Tibial artery (tissue), 4 donors: ENCODE measurements around the gene SYNJ2.

Experiments used
- DNase-seq, 2 donors: peaks; one replicate each; pipeline ENCODE4 v3.0.0-alpha.2; 2019
- H3K27ac ChIP-seq, 2 donors: fragments of 200-600 bp; sonication (generic) in 1 of 2; 1 replicate in 1 of 2; 2 replicates in 1 of 2; pipeline ENCODE4 v1.5.1; 2018 to 2019; ENCODE audit warnings: mild to moderate bottlenecking in 1 of 2
- H3K27me3 ChIP-seq, 2 donors: fragments of 200-600 bp; sonication (generic) in 1 of 2; one replicate each; pipeline versions ENCODE4 v1.5.1 to v1.6.0; 2016 to 2019
- H3K36me3 ChIP-seq, 3 donors: fragments of 200-600 bp; sonication (generic) in 2 of 3; one replicate each; pipeline ENCODE4 v1.5.1; 2016 to 2019; ENCODE audit warnings: mild to moderate bottlenecking in 2 of 3
- H3K4me1 ChIP-seq, 4 donors: fragments of 200-600 bp; sonication (generic) in 2 of 4; 1 replicate in 3 of 4; 2 replicates in 1 of 4; pipeline ENCODE4 v1.5.1; 2016 to 2019
- H3K4me3 ChIP-seq, 2 donors: fragments of 200-600 bp; sonication (generic) in 1 of 2; 1 replicate in 1 of 2; 2 replicates in 1 of 2; pipeline ENCODE4 v1.5.1; 2018 to 2019; ENCODE audit warnings: mild to moderate bottlenecking in 2 of 2
- H3K9me3 ChIP-seq, 3 donors: fragments of 200-600 bp; sonication (generic) in 1 of 3; one replicate each; pipeline ENCODE4 v1.5.1; 2016 to 2019
- intact Hi-C: fragments of 100-400 bp; cut with DNase I; formaldehyde crosslinking; loops from one replicate; pipeline ENCODE4 v1.15.0; 2023; ENCODE audit warnings: low total_unique reads
- TF ChIP-seq, protein P1 (sequence below), 2 experiments: fragments of 200-600 bp in 1 of 2; fragments of 450-650 bp in 1 of 2; IDR thresholded peaks; one replicate each; pipeline ENCODE4 v1.5.1; 2017 to 2019; ENCODE audit warnings: antibody characterized with exemption in 2 of 2, mild to moderate bottlenecking in 1 of 2, moderate library complexity in 1 of 2

SYNJ2 gene

DNA sequence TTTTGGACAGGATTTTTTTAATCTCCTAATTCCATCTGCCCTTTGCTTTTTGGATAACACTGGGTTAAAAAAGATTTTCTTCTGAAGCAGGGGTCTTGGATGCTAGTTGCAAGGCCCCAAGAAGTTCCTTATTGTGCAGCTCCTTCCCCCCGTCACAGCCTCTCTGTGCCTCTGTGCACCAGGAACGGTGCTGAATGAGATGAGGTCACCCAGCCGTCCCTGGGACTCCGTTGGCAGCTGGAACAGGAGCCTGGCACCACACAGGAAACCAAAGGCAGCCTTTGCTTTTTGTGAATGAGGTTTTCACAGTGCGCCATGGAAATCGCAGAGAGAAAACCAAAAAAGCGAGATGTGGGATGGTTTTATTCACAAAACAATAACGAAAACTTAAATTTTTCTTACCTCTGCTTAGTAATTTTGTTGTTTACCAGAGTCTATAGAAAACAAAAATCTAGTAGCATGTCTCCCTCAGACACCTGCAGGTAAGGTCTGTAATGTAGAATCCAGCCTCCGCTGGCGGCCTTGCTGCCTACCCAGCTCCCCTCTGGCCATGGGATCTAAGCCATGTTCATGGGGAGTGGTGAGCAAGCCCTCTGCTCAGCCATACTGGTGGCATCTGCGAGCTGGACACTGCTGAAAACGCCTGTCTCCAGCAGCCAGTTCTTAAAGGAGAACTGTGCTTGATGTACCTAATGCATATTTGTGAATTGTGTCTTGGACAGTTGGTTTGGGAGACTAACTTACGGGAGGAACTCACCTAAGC is 40.4 kb upstream of the SYNJ2 start:
- peaks cover 93 to 96% (median 94%) of the 10 kb centered on the region in 3 donors for H3K36me3 ChIP-seq
- H3K9me3 ChIP-seq: no peaks in the 10 kb centered on the region
- no peak for DNase-seq
- H3K4me3 ChIP-seq: no peak overlapping the region
- no peak overlapping the region for H3K27ac ChIP-seq
- H3K27me3 ChIP-seq: no peaks in the 10 kb centered on the region
- TF ChIP-seq, protein P1, sequence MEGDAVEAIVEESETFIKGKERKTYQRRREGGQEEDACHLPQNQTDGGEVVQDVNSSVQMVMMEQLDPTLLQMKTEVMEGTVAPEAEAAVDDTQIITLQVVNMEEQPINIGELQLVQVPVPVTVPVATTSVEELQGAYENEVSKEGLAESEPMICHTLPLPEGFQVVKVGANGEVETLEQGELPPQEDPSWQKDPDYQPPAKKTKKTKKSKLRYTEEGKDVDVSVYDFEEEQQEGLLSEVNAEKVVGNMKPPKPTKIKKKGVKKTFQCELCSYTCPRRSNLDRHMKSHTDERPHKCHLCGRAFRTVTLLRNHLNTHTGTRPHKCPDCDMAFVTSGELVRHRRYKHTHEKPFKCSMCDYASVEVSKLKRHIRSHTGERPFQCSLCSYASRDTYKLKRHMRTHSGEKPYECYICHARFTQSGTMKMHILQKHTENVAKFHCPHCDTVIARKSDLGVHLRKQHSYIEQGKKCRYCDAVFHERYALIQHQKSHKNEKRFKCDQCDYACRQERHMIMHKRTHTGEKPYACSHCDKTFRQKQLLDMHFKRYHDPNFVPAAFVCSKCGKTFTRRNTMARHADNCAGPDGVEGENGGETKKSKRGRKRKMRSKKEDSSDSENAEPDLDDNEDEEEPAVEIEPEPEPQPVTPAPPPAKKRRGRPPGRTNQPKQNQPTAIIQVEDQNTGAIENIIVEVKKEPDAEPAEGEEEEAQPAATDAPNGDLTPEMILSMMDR (IDR thresholded peaks at IDR 0.05): no peak
- intact Hi-C loops: no loop called here
- H3K4me1 ChIP-seq: no peaks in the 10 kb centered on the region

DNA sequence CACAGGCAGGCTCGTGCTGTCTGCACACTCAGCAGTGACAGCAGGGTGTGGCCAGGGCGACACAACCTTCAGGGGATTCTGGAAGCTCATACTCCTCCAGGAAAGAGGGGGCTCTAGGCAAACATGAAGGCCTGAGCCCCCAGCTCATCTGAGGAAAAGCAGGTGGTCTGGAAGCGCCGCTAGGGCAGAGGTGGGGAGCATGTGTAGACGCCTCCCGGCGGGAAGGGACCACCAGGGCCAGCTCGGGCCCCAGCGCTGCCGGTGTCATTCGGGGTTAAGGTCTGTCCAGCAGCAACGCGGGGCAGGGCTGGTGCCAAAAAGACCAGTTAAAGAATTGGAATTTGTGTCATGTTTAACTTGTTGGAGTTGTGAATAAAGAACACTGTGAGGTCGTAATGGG is 39.3 kb upstream of the SYNJ2 start:
- TF ChIP-seq, protein P1 (IDR thresholded peaks at IDR 0.05): no peak
- no peak overlapping the region for H3K27ac ChIP-seq
- intact Hi-C loops: no loop called here

DNA sequence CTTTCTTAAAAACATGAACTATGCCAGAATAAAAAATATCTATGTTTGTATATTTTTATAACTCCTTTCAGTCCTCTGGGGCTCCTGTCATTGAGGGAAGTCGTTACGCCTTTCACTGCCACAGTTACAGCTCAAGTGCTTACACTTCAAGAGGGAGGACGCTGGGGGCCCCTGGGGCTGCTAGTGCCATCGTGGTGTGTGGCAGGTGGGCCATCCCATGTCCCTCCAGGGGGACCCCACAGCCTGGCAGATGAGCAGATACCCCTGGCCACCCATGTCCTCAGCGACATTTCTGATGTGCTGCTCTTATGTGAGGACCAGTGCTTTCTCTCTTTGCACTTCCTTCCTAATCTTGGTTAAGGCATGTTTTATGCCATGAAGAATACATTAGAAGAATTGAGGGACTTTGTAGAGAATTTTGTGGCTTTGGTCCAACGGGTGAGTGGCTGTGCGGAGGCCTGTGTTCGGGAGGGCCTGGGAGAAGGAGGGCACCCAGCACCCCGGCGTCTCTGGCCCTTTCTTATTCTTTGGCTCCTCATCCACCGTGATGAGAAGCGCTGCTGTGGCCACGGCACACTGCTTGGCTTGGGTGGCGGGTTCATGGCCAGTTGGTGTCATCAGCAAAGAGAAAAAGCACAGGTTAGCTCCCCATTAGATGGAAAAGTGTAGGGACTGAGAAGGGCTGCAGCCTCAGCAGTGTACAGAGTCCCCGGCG is 38.3 kb upstream of the SYNJ2 start:
- peaks cover 73 to 80% (median 78%) of the 10 kb centered on the region in 3 donors for H3K36me3 ChIP-seq
- TF ChIP-seq, protein P1 (IDR thresholded peaks at IDR 0.05): no peak
- no peak for DNase-seq
- H3K27ac ChIP-seq: no peak overlapping the region
- no peaks in the 10 kb centered on the region for H3K27me3 ChIP-seq
- intact Hi-C loops: no loop called here
- no peaks in the 10 kb centered on the region for H3K4me1 ChIP-seq
- no peaks in the 10 kb centered on the region for H3K9me3 ChIP-seq
- H3K4me3 ChIP-seq: no peak overlapping the region

More for the DNA sequence above, 39.3 kb upstream of the SYNJ2 start:
- H3K36me3 ChIP-seq: peaks cover 82 to 91% (median 85%) of the 10 kb centered on the region in 3 donors
- no peak overlapping the region for H3K4me3 ChIP-seq
- H3K27me3 ChIP-seq: no peaks in the 10 kb centered on the region
- no peaks in the 10 kb centered on the region for H3K4me1 ChIP-seq
- no peak for DNase-seq
- no peaks in the 10 kb centered on the region for H3K9me3 ChIP-seq

DNA sequence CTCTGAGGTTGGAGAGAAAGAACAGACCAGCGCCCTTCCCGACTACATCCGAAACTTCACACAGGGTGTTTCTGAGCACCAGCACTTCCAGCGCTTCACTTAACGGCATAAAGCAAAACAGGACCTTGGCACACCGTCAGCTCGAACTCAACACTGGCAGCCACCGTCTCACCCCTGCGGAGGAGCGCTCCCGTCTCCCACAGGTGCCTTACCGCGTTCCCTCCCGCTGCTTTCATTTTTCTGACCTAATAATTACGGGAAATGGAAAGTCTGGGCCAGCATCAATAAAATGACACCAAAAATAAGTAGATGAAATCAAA is 37.7 kb upstream of the SYNJ2 start:
- peaks cover 0 to 4% (median 0%) of the 10 kb centered on the region in 3 donors for H3K9me3 ChIP-seq
- intact Hi-C loops: no loop called here
- H3K27me3 ChIP-seq: no peaks in the 10 kb centered on the region
- DNase-seq: no peak
- no peaks in the 10 kb centered on the region for H3K4me1 ChIP-seq
- H3K27ac ChIP-seq: no peak overlapping the region
- H3K4me3 ChIP-seq: no peak overlapping the region
- TF ChIP-seq, protein P1 (IDR thresholded peaks at IDR 0.05): no peak
- H3K36me3 ChIP-seq: peaks cover 68 to 75% (median 73%) of the 10 kb centered on the region in 3 donors

DNA sequence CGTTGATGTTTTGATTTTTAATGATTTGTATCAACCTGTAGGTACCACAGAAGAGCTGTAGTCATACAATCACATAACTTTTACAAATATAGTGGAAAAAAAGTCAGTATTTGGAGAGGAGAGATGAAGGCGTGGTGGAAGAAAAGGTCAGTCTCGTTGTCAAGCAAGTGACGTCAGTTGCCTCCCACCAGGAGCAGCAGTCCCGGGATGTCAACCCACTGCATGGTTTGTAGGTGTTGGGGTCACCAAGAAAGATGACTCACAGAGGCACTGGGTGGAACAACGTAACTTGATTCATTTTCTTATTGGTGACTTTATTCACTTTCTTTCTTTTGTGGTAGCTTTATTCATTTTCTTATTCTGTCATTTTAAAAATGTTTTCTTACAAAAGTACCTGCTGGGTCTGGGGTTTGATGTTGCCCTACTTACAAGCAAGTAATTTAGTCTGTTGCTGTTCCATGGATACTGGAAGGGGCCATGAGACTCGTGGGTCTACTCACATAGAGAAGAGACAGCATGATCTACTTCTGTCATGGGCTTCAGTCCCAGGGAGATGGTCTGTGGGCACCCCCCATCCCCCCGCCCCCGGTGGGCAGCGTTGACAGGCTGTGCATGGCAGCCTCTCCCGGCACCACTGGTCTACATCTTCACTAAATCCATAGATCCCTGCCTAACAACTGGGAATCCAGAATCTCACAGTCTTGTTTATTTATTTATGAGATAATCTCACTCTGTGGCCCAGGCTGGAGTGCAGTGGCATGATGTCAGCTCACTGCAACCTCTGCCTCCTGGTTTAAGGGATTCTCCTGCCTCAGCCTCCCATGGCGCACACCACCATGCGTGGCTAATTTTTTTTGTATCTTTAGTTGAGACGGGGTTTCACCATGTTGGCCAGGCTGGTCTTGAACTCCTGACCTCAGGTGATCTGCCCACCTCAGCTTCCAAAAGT is 36.4 kb upstream of the SYNJ2 start:
- intact Hi-C loops: no loop called here
- Histone ChIP-seq H3K4me3 (no peak overlapping the region), H3K27ac (no peak overlapping the region), H3K36me3 (peaks cover 54 to 62% (median 60%) of the 10 kb centered on the region in 3 donors), H3K4me1 (no peaks in the 10 kb centered on the region), H3K9me3 (peaks cover 3 to 17% (median 6%) of the 10 kb centered on the region in 3 donors), H3K27me3 (no peaks in the 10 kb centered on the region)
- no peak for DNase-seq
- TF ChIP-seq, protein P1 (IDR thresholded peaks at IDR 0.05): no peak
